Cerebellar cortex (tissue), 1 donor: ENCODE measurements around the gene ENTPD5.
"Not testable (repeated sequence)": the region's sequence is repeated elsewhere in the genome, so short reads cannot be mapped to it uniquely, and the experiment has no call there.

ENCODE experiments used
- DNase-seq: peaks from one replicate; pipeline ENCODE4 v3.0.0-alpha.2; 2015; ENCODE audit warnings: low spot score

Gene ENTPD5

GRCh38 chr14:73943083-73943482 lies 76.0 kb downstream of the ENTPD5 start:
- DNase-seq = no peak

- DNase-seq = no peak
Measured at GRCh38 chr14:73942180-73942579, 76.9 kb downstream of the ENTPD5 start.

GRCh38 chr14:73937012-73937411 lies 82.1 kb downstream of the ENTPD5 start:
- no peak for DNase-seq

- no peak for DNase-seq
Measured at GRCh38 chr14:73936548-73936947, 82.5 kb downstream of the ENTPD5 start.

GRCh38 chr14:73935666-73936065 lies 83.4 kb downstream of the ENTPD5 start:
- DNase-seq = no peak

GRCh38 chr14:73924337-73924736 lies 94.8 kb downstream of the ENTPD5 start:
- no peak for DNase-seq

GRCh38 chr14:73919457-73919856 lies 99.6 kb downstream of the ENTPD5 start:
- not testable (repeated sequence) for DNase-seq

- no peak for DNase-seq
Measured at GRCh38 chr14:73916324-73916723, 102.8 kb downstream of the ENTPD5 start.

GRCh38 chr14:73913256-73913655 lies 105.8 kb downstream of the ENTPD5 start:
- DNase-seq = no peak

GRCh38 chr14:73909681-73910080 lies 109.4 kb downstream of the ENTPD5 start:
- DNase-seq = no peak
